GM10266 (cell line): ENCODE data around the gene BAIAP2.

ENCODE experiments used
- DNase-seq: peaks from one replicate; pipeline ENCODE4 v3.0.0; 2012; ENCODE audit errors: extremely low spot score
- CTCF ChIP-seq: IDR thresholded peaks from 2 replicates; pipeline ENCODE4 v1.5.1; 2012; ENCODE audit warnings: mild to moderate bottlenecking, low read depth; ENCODE audit not compliant: control insufficient read depth, insufficient read depth; ENCODE audit errors: missing control alignments

Gene BAIAP2

GRCh38 chr17:81043319-81043724, 8.4 kb downstream of the BAIAP2 start:
- no peak for TF ChIP-seq CTCF

GRCh38 chr17:81043725-81044427, 8.9 kb downstream of the BAIAP2 start:
- DNase-seq, result no peak
- TF ChIP-seq CTCF, result no peak

More at GRCh38 chr17:81043319-81043724, 8.4 kb downstream of the BAIAP2 start:
- no peak for DNase-seq

- no peak for DNase-seq
- TF ChIP-seq CTCF, result no peak
These were observed 9.4 kb downstream of the BAIAP2 start for GRCh38 chr17:81044428-81044763.

- TF ChIP-seq CTCF, result no peak
- DNase-seq, result no peak
These were observed 10.0 kb downstream of the BAIAP2 start for GRCh38 chr17:81044764-81045589.

GRCh38 chr17:81045590-81046095, 10.7 kb downstream of the BAIAP2 start:
- no peak for TF ChIP-seq CTCF
- DNase-seq, result no peak

GRCh38 chr17:81046132-81046769, 11.3 kb downstream of the BAIAP2 start:
- TF ChIP-seq CTCF, result no peak
- no peak for DNase-seq

GRCh38 chr17:81046770-81047359, 11.9 kb downstream of the BAIAP2 start:
- DNase-seq, result no peak
- TF ChIP-seq CTCF, result no peak
